ENCODE data around the gene ALPK3. TPM values are rescaled to one million over a fixed set of nuclear protein-coding genes. Genes with fewer than 3 reads are reported as not detected.
A peak's percentile ranks its signal among the peaks of the same experiment; 100 is the strongest.

Gene ALPK3
- total and polyA plus RNA-seq, 2 donors from 2014 or later: 3.1 to 20.2 TPM

- peak overlapping the region; percentile 33 to 56 for H3K27ac ChIP-seq (ENCODE audit: low read depth in 2 of 2, low read length in 2 of 2)
- H3K9ac ChIP-seq (ENCODE audit: low read length in 3 of 3): peak overlapping the region in 1 of 3 donors; percentile 22
Measured at GRCh38 chr15:84914351-84914750, 97.2 kb downstream of the ALPK3 start.

GRCh38 chr15:84914909-84915605 is 97.9 kb downstream of the ALPK3 start:
- no peak for FAIRE-seq
- Histone ChIP-seq H3K9me3 (ENCODE audit: control insufficient read depth in 2 of 3, insufficient read depth in 1 of 3, low read length in 3 of 3) (no peaks in the 10 kb centered on the region), H3K27ac (ENCODE audit: low read depth in 2 of 2, low read length in 2 of 2) (peak overlapping the region; percentile 33 to 56), H3K4me3 (ENCODE audit: low read length in 3 of 3) (no peak overlapping the region), H3K36me3 (ENCODE audit: control insufficient read depth in 2 of 3, insufficient read depth in 3 of 3, low read length in 3 of 3) (no peaks in the 10 kb centered on the region), H3K9ac (ENCODE audit: low read length in 3 of 3) (peak overlapping the region in 1 of 3 donors; percentile 22), H3K27me3 (ENCODE audit: control insufficient read depth, insufficient read depth, low read length) (no peaks in the 10 kb centered on the region), H3K4me1 (ENCODE audit: control insufficient read depth in 2 of 3, insufficient read depth in 2 of 3, low read depth in 1 of 3, low read length in 3 of 3) (peaks cover 6 to 25% (median 15%) of the 10 kb centered on the region in 3 donors)
- intact Hi-C loops (cut with DNase I): no loop called here
- DNase-seq: peak; percentile 88 to 94 (median 93)
- TF ChIP-seq CTCF (IDR thresholded peaks at IDR 0.05; ENCODE audit: borderline replicate concordance, extremely low read depth, insufficient read depth): no peak

More at GRCh38 chr15:84914351-84914750, 97.2 kb downstream of the ALPK3 start:
- DNase-seq: no peak
- no peak for FAIRE-seq
- intact Hi-C loops (cut with DNase I): no loop called here
- TF ChIP-seq CTCF (IDR thresholded peaks at IDR 0.05; ENCODE audit: borderline replicate concordance, extremely low read depth, insufficient read depth): no peak
- Histone ChIP-seq H3K4me1 (ENCODE audit: control insufficient read depth in 2 of 3, insufficient read depth in 2 of 3, low read depth in 1 of 3, low read length in 3 of 3) (peaks cover 6 to 28% (median 22%) of the 10 kb centered on the region in 3 donors), H3K9me3 (ENCODE audit: control insufficient read depth in 2 of 3, insufficient read depth in 1 of 3, low read length in 3 of 3) (no peaks in the 10 kb centered on the region), H3K4me3 (ENCODE audit: low read length in 3 of 3) (no peak overlapping the region), H3K36me3 (ENCODE audit: control insufficient read depth in 2 of 3, insufficient read depth in 3 of 3, low read length in 3 of 3) (no peaks in the 10 kb centered on the region), H3K27me3 (ENCODE audit: control insufficient read depth, insufficient read depth, low read length) (no peaks in the 10 kb centered on the region)

- Histone ChIP-seq H3K27me3 (ENCODE audit: control insufficient read depth, insufficient read depth, low read length) (no peaks in the 10 kb centered on the region), H3K4me3 (ENCODE audit: low read length in 3 of 3) (no peak overlapping the region), H3K9ac (ENCODE audit: low read length in 3 of 3) (no peak overlapping the region), H3K36me3 (ENCODE audit: control insufficient read depth in 2 of 3, insufficient read depth in 3 of 3, low read length in 3 of 3) (no peaks in the 10 kb centered on the region), H3K27ac (ENCODE audit: low read depth in 2 of 2, low read length in 2 of 2) (peak overlapping the region in 1 of 2 donors; percentile 56), H3K4me1 (ENCODE audit: control insufficient read depth in 2 of 3, insufficient read depth in 2 of 3, low read depth in 1 of 3, low read length in 3 of 3) (peaks cover 6 to 24% (median 14%) of the 10 kb centered on the region in 3 donors), H3K9me3 (ENCODE audit: control insufficient read depth in 2 of 3, insufficient read depth in 1 of 3, low read length in 3 of 3) (no peaks in the 10 kb centered on the region)
- intact Hi-C loops (cut with DNase I): no loop called here
- no peak for TF ChIP-seq CTCF (IDR thresholded peaks at IDR 0.05; ENCODE audit: borderline replicate concordance, extremely low read depth, insufficient read depth)
- DNase-seq: no peak
- no peak for FAIRE-seq
Measured at GRCh38 chr15:84915606-84915958, 98.4 kb downstream of the ALPK3 start.
